Spinal cord (tissue), 10 donors: ENCODE measurements around the gene NEO1. TPM values are rescaled to one million over a fixed set of nuclear protein-coding genes. Genes with fewer than 3 reads are reported as not detected.
"Not testable (repeated sequence)": the region's sequence is repeated elsewhere in the genome, so short reads cannot be mapped to it uniquely, and the experiment has no call there.

Source experiments
- DNase-seq, 6 donors: peaks; one replicate each; pipeline versions ENCODE4 v3.0.0 to v3.0.0-alpha.2; 2013 to 2015; ENCODE audit warnings: low spot score in 6 of 6, low read depth in 4 of 6
- H3K27ac ChIP-seq: one replicate; pipeline ENCODE4 v1.5.1; 2013; ENCODE audit warnings: low read depth, low read length, control low read depth
- H3K27me3 ChIP-seq: one replicate; pipeline ENCODE4 v1.6.1; 2013; ENCODE audit warnings: low read length; ENCODE audit not compliant: control insufficient read depth, insufficient read depth
- H3K36me3 ChIP-seq: one replicate; pipeline ENCODE4 v1.6.1; 2013; ENCODE audit warnings: low read length; ENCODE audit not compliant: control insufficient read depth, insufficient read depth
- H3K4me1 ChIP-seq: one replicate; pipeline ENCODE4 v1.6.1; 2013; ENCODE audit warnings: low read length; ENCODE audit not compliant: control insufficient read depth, insufficient read depth
- H3K4me3 ChIP-seq: one replicate; pipeline ENCODE4 v1.5.1; 2013; ENCODE audit warnings: low read depth, low read length, control low read depth
- H3K9me3 ChIP-seq: one replicate; pipeline ENCODE4 v1.6.1; 2013; ENCODE audit warnings: low read length; ENCODE audit not compliant: control insufficient read depth, insufficient read depth
- WGBS: methylation state at CpG from one replicate; pipeline ENCODE4 v1.1.5; 2013; ENCODE audit warnings: missing lambda C conversion rate; ENCODE audit not compliant: insufficient coverage; 5-methylcytosine and 5-hydroxymethylcytosine counted together
- polyA plus RNA-seq, 2 donors: library from polyadenylated mRNA; unstranded; fragments of 120-200 nt; gene quantifications; one replicate each; pipeline ENCODE4 v1.2.1, GENCODE V29; 2013; ENCODE audit not compliant: insufficient read length in 2 of 2
- total RNA-seq, 2 donors: library from RNA; depleted of rRNA in 1 of 2; stranded (reverse); fragments of 120-200 nt in 1 of 2; fragments of >200 nt in 1 of 2; gene quantifications; one replicate each; pipeline versions ENCODE4 v1.2.3 to v1.2.4, GENCODE V29; 2013 to 2014
- donor health status: healthy.

Gene NEO1
- total and polyA plus RNA-seq, 4 donors = 70.6 to 121 (median 104) TPM

GRCh38 chr15:73200339-73200738 is 148.1 kb downstream of the NEO1 start:
- Histone ChIP-seq H3K27me3 (no peaks in the 10 kb centered on the region), H3K36me3 (no peaks in the 10 kb centered on the region), H3K9me3 (peaks cover 4% of the 10 kb centered on the region), H3K4me1 (no peaks in the 10 kb centered on the region), H3K27ac (no peak overlapping the region), H3K4me3 (no peak overlapping the region)
- no CpG with 5 or more reads among the region's 2 CpGs for WGBS
- DNase-seq = no peak

- WGBS = no CpG with 5 or more reads among the region's 2 CpGs
- no peaks in the 10 kb centered on the region for H3K9me3 ChIP-seq
- DNase-seq = no peak
- H3K27me3 ChIP-seq = no peaks in the 10 kb centered on the region
- no peak overlapping the region for H3K27ac ChIP-seq
- no peaks in the 10 kb centered on the region for H3K36me3 ChIP-seq
- no peaks in the 10 kb centered on the region for H3K4me1 ChIP-seq
- no peak overlapping the region for H3K4me3 ChIP-seq
Measured at GRCh38 chr15:73210630-73211029, 158.4 kb downstream of the NEO1 start.

DNA sequence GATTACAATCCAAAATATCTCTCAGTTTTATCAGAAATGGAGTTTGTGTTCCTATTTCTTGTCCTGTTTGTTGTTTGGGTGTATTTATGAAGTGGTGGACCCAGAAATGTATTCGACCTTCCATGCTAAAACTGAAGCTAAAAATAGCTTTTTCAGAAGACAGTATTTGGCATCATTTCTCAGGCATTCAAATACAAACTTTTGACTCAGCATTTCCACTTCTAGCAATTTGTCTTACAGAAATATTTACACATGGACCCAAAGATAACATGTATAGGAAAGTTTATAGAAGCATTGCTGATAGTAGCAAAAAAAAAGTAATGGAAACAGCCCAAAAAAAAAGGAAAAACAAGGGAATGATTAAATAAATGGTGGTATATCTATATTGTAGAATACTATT is 160.2 kb downstream of the NEO1 start:
- Histone ChIP-seq H3K36me3 (no peaks in the 10 kb centered on the region), H3K27me3 (no peaks in the 10 kb centered on the region), H3K27ac (no peak overlapping the region), H3K4me3 (no peak overlapping the region), H3K9me3 (no peaks in the 10 kb centered on the region), H3K4me1 (no peaks in the 10 kb centered on the region)
- DNase-seq = no peak
- WGBS = no CpG with 5 or more reads among the region's 1 CpG

GRCh38 chr15:73221450-73221849 is 169.2 kb downstream of the NEO1 start:
- DNase-seq = not testable (repeated sequence)

DNA sequence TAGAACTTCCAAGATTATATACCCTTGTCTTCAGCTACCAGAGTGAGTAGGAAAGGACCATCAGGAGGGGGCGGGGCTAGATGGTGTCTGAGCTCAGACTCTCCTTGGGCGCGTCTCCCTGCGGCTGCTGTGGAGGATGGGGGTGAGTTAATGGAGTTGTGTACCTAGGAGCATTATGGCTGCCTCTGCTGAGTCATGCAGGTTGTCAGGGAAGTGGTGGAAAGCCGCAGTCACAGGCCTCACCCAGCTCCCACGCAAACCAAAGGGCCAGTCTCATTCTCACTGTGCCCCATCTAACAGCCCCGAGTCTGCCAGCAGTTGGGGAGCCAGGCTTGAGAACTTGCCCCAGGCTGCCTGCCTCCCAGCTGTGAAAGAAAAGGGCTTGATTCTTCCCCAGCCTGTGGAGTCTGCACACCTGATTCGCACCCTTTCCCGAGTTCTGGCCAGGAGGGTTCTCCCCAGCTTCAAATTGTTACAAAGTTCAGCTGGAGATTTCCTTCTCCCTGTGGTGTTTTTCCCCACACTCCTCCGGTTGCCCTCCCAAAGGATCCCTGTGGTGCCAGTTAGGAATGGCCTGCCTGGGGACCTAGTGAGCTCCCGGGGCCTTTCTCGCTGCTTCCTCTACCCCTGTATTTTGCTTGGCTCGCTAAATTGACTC is 173.2 kb downstream of the NEO1 start:
- Histone ChIP-seq H3K9me3 (peaks cover 5% of the 10 kb centered on the region), H3K4me3 (no peak overlapping the region), H3K27ac (no peak overlapping the region), H3K4me1 (peaks cover 11% of the 10 kb centered on the region), H3K36me3 (no peaks in the 10 kb centered on the region), H3K27me3 (no peaks in the 10 kb centered on the region)
- DNase-seq = no peak
- WGBS = 81% methylated on average over 7 of the region's 13 CpGs

More at GRCh38 chr15:73221450-73221849, 169.2 kb downstream of the NEO1 start:
- not testable (repeated sequence) for H3K27ac ChIP-seq, H3K4me3 ChIP-seq, H3K36me3 ChIP-seq, H3K9me3 ChIP-seq, H3K27me3 ChIP-seq
- H3K4me1 ChIP-seq = peaks cover 11% of the 10 kb centered on the region
- WGBS = 100% methylated on average over 6 of the region's 11 CpGs

- DNase-seq = peak in 2 of 6 donors; percentile 29 to 59
- Histone ChIP-seq H3K9me3 (peaks cover 5% of the 10 kb centered on the region), H3K36me3 (no peaks in the 10 kb centered on the region), H3K27ac (peak overlapping the region; percentile 21), H3K27me3 (no peaks in the 10 kb centered on the region), H3K4me3 (no peak overlapping the region), H3K4me1 (peaks cover 11% of the 10 kb centered on the region)
- 34% methylated on average over 7 of the region's 9 CpGs for WGBS
Measured at GRCh38 chr15:73226093-73226814, 174.0 kb downstream of the NEO1 start.

DNA sequence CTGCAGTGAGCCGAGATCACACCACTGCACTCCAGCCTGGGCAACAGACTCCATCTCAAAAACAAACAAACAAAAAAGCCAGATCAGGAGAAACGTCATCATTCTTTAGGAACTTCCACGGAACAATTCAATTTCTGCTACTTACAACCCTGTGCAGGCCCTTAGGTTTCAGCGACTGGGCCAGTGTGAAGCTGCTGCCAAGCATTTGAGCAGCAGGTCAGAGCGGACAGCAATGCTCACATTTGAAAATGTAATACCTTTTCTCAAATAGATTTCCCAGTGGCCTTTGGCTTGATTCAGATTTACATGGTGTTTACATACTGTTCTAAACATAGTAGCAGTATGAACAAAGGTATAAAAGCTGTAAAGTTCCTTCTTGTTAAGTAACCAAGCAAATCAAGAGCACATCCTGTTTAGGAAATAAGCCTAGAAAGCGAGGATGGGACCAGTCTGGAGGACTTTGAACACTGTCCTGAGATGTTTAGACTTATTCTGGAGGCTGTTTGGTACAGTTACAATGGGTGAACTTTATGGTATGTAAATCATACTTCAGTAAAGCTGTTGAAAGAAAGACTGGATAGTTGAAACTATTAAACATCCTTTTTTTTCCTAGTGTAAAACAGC is 175.3 kb downstream of the NEO1 start:
- H3K36me3 ChIP-seq = no peaks in the 10 kb centered on the region
- WGBS = 85% methylated on average over 3 of the region's 6 CpGs

DNA sequence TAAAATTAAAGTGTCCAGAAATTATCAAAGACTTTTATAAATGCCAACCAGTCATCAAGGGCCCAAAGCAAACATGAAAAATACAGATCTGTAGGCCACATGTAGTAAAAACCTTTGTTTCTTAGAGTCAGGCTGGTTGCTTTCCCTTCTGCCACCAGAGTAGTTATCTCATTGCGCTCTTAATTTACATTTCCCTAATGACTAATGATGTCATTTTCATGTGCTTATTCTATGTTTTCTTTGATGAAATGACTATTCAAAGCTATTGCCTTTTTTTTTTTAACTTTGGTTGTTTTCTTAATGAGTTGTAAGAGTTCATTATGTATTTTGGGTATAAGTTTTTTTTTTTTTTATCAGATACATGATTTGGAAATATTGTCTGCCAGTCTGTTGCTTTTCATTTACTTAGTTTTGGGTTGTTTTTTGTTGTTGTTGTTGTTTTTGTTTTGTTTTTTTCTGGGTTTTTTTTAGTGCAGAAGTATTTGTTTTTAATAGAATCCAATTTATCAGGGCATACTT is 175.9 kb downstream of the NEO1 start:
- no peak overlapping the region for H3K27ac ChIP-seq
- H3K36me3 ChIP-seq = no peaks in the 10 kb centered on the region
- H3K4me1 ChIP-seq = peaks cover 11% of the 10 kb centered on the region
- no peak for DNase-seq
- WGBS = no CpG with 5 or more reads among the region's 1 CpG
- H3K27me3 ChIP-seq = no peaks in the 10 kb centered on the region
- peaks cover 3% of the 10 kb centered on the region for H3K9me3 ChIP-seq
- H3K4me3 ChIP-seq = no peak overlapping the region

More for the DNA sequence above, 175.3 kb downstream of the NEO1 start:
- Histone ChIP-seq H3K9me3 (peaks cover 3% of the 10 kb centered on the region), H3K27ac (no peak overlapping the region), H3K4me3 (no peak overlapping the region), H3K27me3 (no peaks in the 10 kb centered on the region), H3K4me1 (peaks cover 11% of the 10 kb centered on the region)
- DNase-seq = no peak

DNA sequence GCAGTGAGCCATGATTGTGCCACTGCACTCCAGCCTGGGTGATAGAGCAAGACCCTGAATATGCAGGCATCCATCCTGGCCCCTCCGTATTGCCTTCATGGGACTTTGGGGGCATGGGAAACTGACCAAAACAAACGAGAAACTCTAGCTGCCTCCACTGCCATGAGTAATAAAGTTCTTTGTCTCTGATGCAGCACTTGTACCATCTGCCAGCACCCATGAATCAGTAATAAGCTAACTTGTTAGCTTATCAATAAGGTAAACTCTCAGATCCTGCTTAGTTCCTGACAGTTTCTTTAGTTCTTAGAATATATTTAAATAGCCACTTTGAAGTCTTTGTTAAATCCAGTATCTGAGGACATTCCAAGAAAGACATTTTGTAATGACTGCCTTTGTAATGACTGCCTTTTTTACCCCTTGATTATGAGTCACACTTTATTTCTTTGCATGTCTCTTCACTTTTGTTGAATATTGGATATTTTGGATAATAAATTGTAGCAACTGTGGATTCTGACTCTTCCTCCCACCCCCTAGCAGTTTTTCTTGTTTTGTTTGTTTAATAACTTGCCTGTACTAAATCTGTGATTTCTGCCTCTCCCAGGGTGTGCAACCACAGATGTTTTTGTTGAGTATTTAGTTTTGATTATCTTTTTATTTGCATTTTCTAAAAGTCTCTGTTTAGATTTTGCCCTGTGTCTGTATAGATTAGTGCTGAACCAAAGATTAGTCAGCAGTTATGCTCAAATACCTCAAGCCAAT is 179.6 kb downstream of the NEO1 start:
- Histone ChIP-seq H3K27me3 (no peaks in the 10 kb centered on the region), H3K4me3 (no peak overlapping the region), H3K4me1 (no peaks in the 10 kb centered on the region), H3K9me3 (peaks cover 3% of the 10 kb centered on the region), H3K36me3 (peaks cover 2% of the 10 kb centered on the region), H3K27ac (no peak overlapping the region)
- 40% methylated on average over 1 of the region's 2 CpGs for WGBS
- DNase-seq = no peak
